CD4-positive, alpha-beta T cell treated with Interleukin-15 for 1 hour (primary cell): Measurements from ENCODE around the gene UGT3A1.
"Not testable (repeated sequence)": the region's sequence is repeated elsewhere in the genome, so short reads cannot be mapped to it uniquely, and the experiment has no call there.

Experiments used
- DNase-seq: peaks from one replicate; pipeline ENCODE4 v3.0.0-alpha.2; 2020

The UGT3A1 gene

GRCh38 chr5:35979715-35980114 lies 11.5 kb downstream of the UGT3A1 start:
- no peak for DNase-seq

- not testable (repeated sequence) for DNase-seq
These were observed 14.3 kb downstream of the UGT3A1 start for GRCh38 chr5:35976859-35977258.

GRCh38 chr5:35974570-35974969 lies 16.6 kb downstream of the UGT3A1 start:
- DNase-seq, result no peak

GRCh38 chr5:35971878-35972210 lies 19.3 kb downstream of the UGT3A1 start:
- DNase-seq, result no peak

- DNase-seq, result no peak
These were observed 19.9 kb downstream of the UGT3A1 start for GRCh38 chr5:35971186-35971877.

GRCh38 chr5:35963381-35963843 lies 27.8 kb downstream of the UGT3A1 start:
- DNase-seq, result no peak

GRCh38 chr5:35960328-35960727 lies 30.9 kb downstream of the UGT3A1 start:
- no peak for DNase-seq

- no peak for DNase-seq
These were observed 34.8 kb downstream of the UGT3A1 start for GRCh38 chr5:35956429-35956828.

- DNase-seq, result no peak
These were observed 37.0 kb downstream of the UGT3A1 start for GRCh38 chr5:35954175-35954574.

- no peak for DNase-seq
These were observed 44.1 kb downstream of the UGT3A1 start for GRCh38 chr5:35947085-35947484.

GRCh38 chr5:35939639-35940038 lies 51.6 kb downstream of the UGT3A1 start:
- no peak for DNase-seq

GRCh38 chr5:35938568-35939227 lies 52.5 kb downstream of the UGT3A1 start, which contains the start of gene CAPSL:
TSS of gene CAPSL (minus strand) at chr5:35938622. CDS start at chr5:35921120, 17,502 bp downstream.
- no peak for DNase-seq

GRCh38 chr5:35926389-35927051 lies 64.7 kb downstream of the UGT3A1 start:
- peak; percentile 37 for DNase-seq

GRCh38 chr5:35924950-35925722 lies 66.1 kb downstream of the UGT3A1 start:
- peak; percentile 82 for DNase-seq

- DNase-seq, result no peak
These were observed 66.9 kb downstream of the UGT3A1 start for GRCh38 chr5:35924122-35924949.

- DNase-seq, result no peak
These were observed 68.7 kb downstream of the UGT3A1 start for GRCh38 chr5:35922468-35922867.

- no peak for DNase-seq
These were observed 69.3 kb downstream of the UGT3A1 start for GRCh38 chr5:35921930-35922329.

GRCh38 chr5:35920890-35921289 lies 70.3 kb downstream of the UGT3A1 start:
- no peak for DNase-seq

- DNase-seq, result no peak
These were observed 72.0 kb downstream of the UGT3A1 start for GRCh38 chr5:35919191-35919590.

- DNase-seq, result no peak
These were observed 82.4 kb downstream of the UGT3A1 start for GRCh38 chr5:35908814-35909213.

- no peak for DNase-seq
These were observed 83.0 kb downstream of the UGT3A1 start for GRCh38 chr5:35908228-35908627.

GRCh38 chr5:35904443-35905132 lies 86.6 kb downstream of the UGT3A1 start:
- DNase-seq, result no peak
